Measurements from ENCODE around the gene IFT43.

- TF ChIP-seq CTCF (IDR thresholded peaks at IDR 0.05): no peak
- TF ChIP-seq POLR2A (IDR thresholded peaks at IDR 0.05): no peak
- TF ChIP-seq POLR2AphosphoS5 (IDR thresholded peaks at IDR 0.05): no peak
Observed at GRCh38 chr14:76098047-76098446, 112.5 kb downstream of the IFT43 start.

Measured in breast epithelium (tissue), 3 donors.